Skeletal muscle tissue (tissue), 4 donors: ENCODE data around the gene NDC80. TPM values are rescaled to one million over a fixed set of nuclear protein-coding genes. Genes with fewer than 3 reads are reported as not detected.

Source experiments
- H3K27ac ChIP-seq: one replicate; pipeline ENCODE4 v1.7.0; 2013; ENCODE audit warnings: mild to moderate bottlenecking, low read depth, low read length, inconsistent platforms
- H3K27me3 ChIP-seq, 3 donors: one replicate each; pipeline ENCODE4 v1.7.0; 2013; ENCODE audit warnings: low read length in 3 of 3; ENCODE audit not compliant: control insufficient read depth in 3 of 3, insufficient read depth in 3 of 3
- H3K36me3 ChIP-seq, 3 donors: one replicate each; pipeline ENCODE4 v1.7.0; 2013; ENCODE audit warnings: low read length in 3 of 3; ENCODE audit not compliant: control insufficient read depth in 3 of 3, insufficient read depth in 3 of 3
- H3K4me1 ChIP-seq, 3 donors: one replicate each; pipeline ENCODE4 v1.7.0; 2013; ENCODE audit warnings: low read length in 3 of 3, mild to moderate bottlenecking in 3 of 3; ENCODE audit not compliant: control insufficient read depth in 3 of 3, insufficient read depth in 3 of 3
- H3K4me3 ChIP-seq, 3 donors: one replicate each; pipeline ENCODE4 v1.7.0; 2013; ENCODE audit warnings: low read length in 3 of 3
- H3K9ac ChIP-seq, 3 donors: one replicate each; pipeline ENCODE4 v1.7.0; 2013; ENCODE audit warnings: low read length in 3 of 3, mild to moderate bottlenecking in 3 of 3, moderate library complexity in 2 of 3, low read depth in 1 of 3
- H3K9me3 ChIP-seq, 3 donors: one replicate each; pipeline ENCODE4 v1.7.0; 2013; ENCODE audit warnings: low read length in 3 of 3; ENCODE audit not compliant: control insufficient read depth in 3 of 3
- total RNA-seq: library from RNA; depleted of rRNA; stranded (reverse); fragments of >200 nt; gene quantifications from one replicate; pipeline ENCODE4 v1.2.3, GENCODE V29; 2014
- donor health status: Osteomylitis.

Gene NDC80
- total RNA-seq, 1 donor from 2014 or later: 6.8 TPM

- Histone ChIP-seq H3K9me3 (no peaks in the 10 kb centered on the region), H3K27me3 (no peaks in the 10 kb centered on the region), H3K27ac (no peak overlapping the region), H3K36me3 (peaks cover 0 to 6% (median 3%) of the 10 kb centered on the region in 3 donors), H3K4me1 (no peaks in the 10 kb centered on the region), H3K4me3 (no peak overlapping the region), H3K9ac (no peak overlapping the region)
These were observed 16.7 kb upstream of the NDC80 start for GRCh38 chr18:2554696-2555095.

GRCh38 chr18:2555895-2556294, 15.5 kb upstream of the NDC80 start:
- no peaks in the 10 kb centered on the region for H3K4me1 ChIP-seq
- peaks cover 0 to 6% (median 3%) of the 10 kb centered on the region in 3 donors for H3K36me3 ChIP-seq
- H3K27ac ChIP-seq: no peak overlapping the region
- H3K9ac ChIP-seq: no peak overlapping the region
- no peaks in the 10 kb centered on the region for H3K27me3 ChIP-seq
- H3K9me3 ChIP-seq: no peaks in the 10 kb centered on the region
- no peak overlapping the region for H3K4me3 ChIP-seq

- Histone ChIP-seq H3K27me3 (no peaks in the 10 kb centered on the region), H3K4me3 (no peak overlapping the region), H3K27ac (no peak overlapping the region), H3K9ac (no peak overlapping the region), H3K4me1 (no peaks in the 10 kb centered on the region), H3K9me3 (no peaks in the 10 kb centered on the region), H3K36me3 (peaks cover 0 to 6% (median 2%) of the 10 kb centered on the region in 3 donors)
These were observed 13.8 kb upstream of the NDC80 start for GRCh38 chr18:2557536-2557935.

- Histone ChIP-seq H3K4me1 (no peaks in the 10 kb centered on the region), H3K27me3 (no peaks in the 10 kb centered on the region), H3K36me3 (peaks cover 0 to 6% (median 2%) of the 10 kb centered on the region in 3 donors), H3K9me3 (no peaks in the 10 kb centered on the region), H3K4me3 (no peak overlapping the region), H3K27ac (no peak overlapping the region), H3K9ac (no peak overlapping the region)
These were observed 12.1 kb upstream of the NDC80 start for GRCh38 chr18:2559249-2559648.

- Histone ChIP-seq H3K4me1 (peaks cover 0 to 2% (median 0%) of the 10 kb centered on the region in 3 donors), H3K9me3 (no peaks in the 10 kb centered on the region), H3K36me3 (peaks cover 0 to 10% (median 6%) of the 10 kb centered on the region in 3 donors), H3K27me3 (no peaks in the 10 kb centered on the region), H3K27ac (no peak overlapping the region), H3K4me3 (no peak overlapping the region), H3K9ac (no peak overlapping the region)
These were observed 7.0 kb upstream of the NDC80 start for GRCh38 chr18:2564373-2564772.

- no peak overlapping the region for H3K9ac ChIP-seq
- H3K9me3 ChIP-seq: no peaks in the 10 kb centered on the region
- no peaks in the 10 kb centered on the region for H3K27me3 ChIP-seq
- H3K4me3 ChIP-seq: no peak overlapping the region
- peaks cover 0 to 8% (median 0%) of the 10 kb centered on the region in 3 donors for H3K36me3 ChIP-seq
- no peak overlapping the region for H3K27ac ChIP-seq
- H3K4me1 ChIP-seq: peaks cover 9 to 17% (median 15%) of the 10 kb centered on the region in 3 donors
These were observed 3.2 kb upstream of the NDC80 start for GRCh38 chr18:2568129-2568528.

- peaks cover 0 to 8% (median 0%) of the 10 kb centered on the region in 3 donors for H3K36me3 ChIP-seq
These were observed 2.8 kb upstream of the NDC80 start for GRCh38 chr18:2568605-2569004.

GRCh38 chr18:2569338-2570207, 1.8 kb upstream of the NDC80 start:
- Histone ChIP-seq H3K27ac (no peak overlapping the region), H3K9ac (peak overlapping the region in 2 of 3 donors; percentile 94 to 100), H3K4me3 (peak overlapping the region in 2 of 3 donors; percentile 91 to 99)

More at GRCh38 chr18:2568605-2569004, 2.8 kb upstream of the NDC80 start:
- Histone ChIP-seq H3K9ac (no peak overlapping the region), H3K27me3 (no peaks in the 10 kb centered on the region), H3K9me3 (no peaks in the 10 kb centered on the region), H3K27ac (no peak overlapping the region), H3K4me1 (peaks cover 9 to 17% (median 15%) of the 10 kb centered on the region in 3 donors), H3K4me3 (no peak overlapping the region)

GRCh38 chr18:2570772-2571199, 571 bp upstream of the NDC80 start:
- Histone ChIP-seq H3K4me1 (peaks cover 9 to 17% (median 15%) of the 10 kb centered on the region in 3 donors), H3K27ac (peak overlapping the region; percentile 99), H3K9ac (peak overlapping the region; percentile 94 to 100 (median 100)), H3K36me3 (peaks cover 0 to 8% (median 0%) of the 10 kb centered on the region in 3 donors), H3K27me3 (no peaks in the 10 kb centered on the region), H3K4me3 (peak overlapping the region; percentile 91 to 99 (median 99)), H3K9me3 (no peaks in the 10 kb centered on the region)

More at GRCh38 chr18:2569338-2570207, 1.8 kb upstream of the NDC80 start:
- Histone ChIP-seq H3K9me3 (no peaks in the 10 kb centered on the region), H3K4me1 (peaks cover 9 to 17% (median 15%) of the 10 kb centered on the region in 3 donors), H3K36me3 (peaks cover 0 to 8% (median 0%) of the 10 kb centered on the region in 3 donors), H3K27me3 (no peaks in the 10 kb centered on the region)

GRCh38 chr18:2572171-2572569, 813 bp downstream of the NDC80 start:
- Histone ChIP-seq H3K36me3 (peaks cover 0 to 4% (median 0%) of the 10 kb centered on the region in 3 donors), H3K4me1 (peaks cover 9 to 17% (median 15%) of the 10 kb centered on the region in 3 donors), H3K9ac (no peak overlapping the region), H3K27ac (no peak overlapping the region), H3K9me3 (no peaks in the 10 kb centered on the region), H3K27me3 (no peaks in the 10 kb centered on the region), H3K4me3 (peak overlapping the region in 1 of 3 donors; percentile 99)
